H9 (cell line): ENCODE data around the gene ANKRD62. TPM values are rescaled to one million over a fixed set of nuclear protein-coding genes. Genes with fewer than 3 reads are reported as not detected.

ENCODE experiments used
- DNase-seq: peaks from one replicate; pipeline ENCODE4 v3.0.0-alpha.2; 2017
- H2AFZ ChIP-seq: one replicate; pipeline ENCODE4 v1.6.1; 2013; ENCODE audit warnings: mild to moderate bottlenecking, low read length, control low read depth, moderate library complexity
- H2AK5ac ChIP-seq: 2 replicates; pipeline ENCODE4 v1.6.1; 2013; ENCODE audit warnings: low read length, control low read depth, mixed read lengths; ENCODE audit not compliant: insufficient read length
- H2BK120ac ChIP-seq: one replicate; pipeline ENCODE4 v1.6.1; 2013; ENCODE audit warnings: low read depth, mild to moderate bottlenecking, low read length, control low read depth, inconsistent platforms; ENCODE audit not compliant: poor library complexity, severe bottlenecking
- H2BK12ac ChIP-seq: 2 replicates; pipeline ENCODE4 v1.6.1; 2013; ENCODE audit warnings: low read length, control low read depth, mixed read lengths, low read depth; ENCODE audit not compliant: insufficient read length
- H2BK15ac ChIP-seq: 2 replicates; pipeline ENCODE4 v1.6.1; 2013; ENCODE audit warnings: low read depth, low read length, control low read depth
- H2BK20ac ChIP-seq: one replicate; pipeline ENCODE4 v1.6.1; 2013; ENCODE audit warnings: low read depth, mild to moderate bottlenecking, low read length, control low read depth, inconsistent platforms; ENCODE audit not compliant: poor library complexity, severe bottlenecking
- H2BK5ac ChIP-seq: 2 replicates; pipeline ENCODE4 v1.6.1; 2013; ENCODE audit warnings: low read length, control low read depth, mixed read lengths; ENCODE audit not compliant: insufficient read length
- H3K14ac ChIP-seq: 2 replicates; pipeline ENCODE4 v1.6.1; 2013; ENCODE audit warnings: low read length, control low read depth; ENCODE audit not compliant: insufficient read depth
- H3K18ac ChIP-seq: 2 replicates; pipeline ENCODE4 v1.6.1; 2013; ENCODE audit warnings: low read depth, mild to moderate bottlenecking, mixed read lengths, low read length, control low read depth; ENCODE audit not compliant: insufficient read length
- H3K23ac ChIP-seq: 2 replicates; pipeline ENCODE4 v1.6.1; 2013; ENCODE audit warnings: low read length, control low read depth, mixed read lengths, low read depth; ENCODE audit not compliant: insufficient read length
- H3K23me2 ChIP-seq: 2 replicates; pipeline ENCODE4 v1.6.1; 2013; ENCODE audit warnings: low read depth, mild to moderate bottlenecking, mixed read lengths, low read length, control low read depth; ENCODE audit not compliant: insufficient read length, poor library complexity, severe bottlenecking
- H3K27ac ChIP-seq: 2 replicates; pipeline ENCODE4 v1.5.1; 2013; ENCODE audit warnings: low read length, control low read depth, mixed read lengths, low read depth; ENCODE audit not compliant: insufficient read length
- H3K27me3 ChIP-seq: 2 replicates; pipeline ENCODE4 v1.6.1; 2013; ENCODE audit warnings: low read length, control low read depth, inconsistent platforms; ENCODE audit not compliant: insufficient read depth
- H3K4ac ChIP-seq: 2 replicates; pipeline ENCODE4 v1.6.1; 2013; ENCODE audit warnings: low read depth, mild to moderate bottlenecking, control low read depth, inconsistent platforms, low read length, moderate library complexity
- H3K4me1 ChIP-seq: 2 replicates; pipeline ENCODE4 v1.6.1; 2013; ENCODE audit warnings: low read length, control low read depth, inconsistent platforms; ENCODE audit not compliant: insufficient read depth
- H3K4me2 ChIP-seq: 2 replicates; pipeline ENCODE4 v1.6.1; 2013; ENCODE audit warnings: low read length, control low read depth, mixed read lengths; ENCODE audit not compliant: insufficient read length, insufficient read depth
- H3K56ac ChIP-seq: 2 replicates; pipeline ENCODE4 v1.6.1; 2013; ENCODE audit warnings: low read depth, mild to moderate bottlenecking, mixed read lengths, low read length, control low read depth; ENCODE audit not compliant: insufficient read length
- H3K79me1 ChIP-seq: 2 replicates; pipeline ENCODE4 v1.6.1; 2013; ENCODE audit warnings: low read depth, mild to moderate bottlenecking, moderate library complexity, low read length, control low read depth, inconsistent platforms; ENCODE audit not compliant: insufficient read depth, poor library complexity, severe bottlenecking
- H3K79me2 ChIP-seq: 2 replicates; pipeline ENCODE4 v1.6.1; 2013; ENCODE audit warnings: low read length, control low read depth, inconsistent platforms; ENCODE audit not compliant: insufficient read depth
- H3K9ac ChIP-seq: 2 replicates; pipeline ENCODE4 v1.6.1; 2013; ENCODE audit warnings: low read length, control low read depth, mixed read lengths; ENCODE audit not compliant: insufficient read length; ENCODE audit errors: extremely low read depth
- H3K9me3 ChIP-seq: one replicate; pipeline ENCODE4 v1.6.1; 2013; ENCODE audit warnings: low read depth, low read length, inconsistent platforms; ENCODE audit not compliant: control insufficient read depth
- H3T11ph ChIP-seq: one replicate; pipeline ENCODE4 v1.6.1; 2013; ENCODE audit warnings: mild to moderate bottlenecking, low read length, control low read depth, inconsistent platforms
- H4K20me1 ChIP-seq: one replicate; pipeline ENCODE4 v1.6.1; 2013; ENCODE audit not compliant: control insufficient read depth, insufficient read length, insufficient read depth
- H4K5ac ChIP-seq: 2 replicates; pipeline ENCODE4 v1.6.1; 2013; ENCODE audit warnings: low read depth, mild to moderate bottlenecking, mixed read lengths, low read length, control low read depth; ENCODE audit not compliant: insufficient read length
- H4K8ac ChIP-seq: replicated peaks from 2 replicates; pipeline ENCODE4 v1.6.1; 2013; ENCODE audit warnings: low read length, control low read depth, mixed read lengths, low read depth; ENCODE audit not compliant: insufficient read length
- H4K91ac ChIP-seq: 2 replicates; pipeline ENCODE4 v1.6.1; 2013; ENCODE audit warnings: low read depth, mild to moderate bottlenecking, moderate library complexity, mixed read lengths, low read length, control low read depth; ENCODE audit not compliant: insufficient read length
- H3K27ac Mint-ChIP-seq, 3 experiments: 2 replicates in 2 of 3; 3 replicates in 1 of 3; pipeline ENCODE4 v1.8.0; 2020 to 2021; ENCODE audit warnings: mixed read lengths in 3 of 3, mild to moderate bottlenecking in 1 of 3, moderate library complexity in 1 of 3
- H3K27me3 Mint-ChIP-seq: 2 replicates; pipeline ENCODE4 v1.8.0; 2021; ENCODE audit warnings: low read depth, mild to moderate bottlenecking, moderate library complexity, mixed read lengths
- H3K36me3 Mint-ChIP-seq, 3 experiments: 2 replicates in 2 of 3; 3 replicates in 1 of 3; pipeline ENCODE4 v1.8.0; 2020 to 2021; ENCODE audit warnings: low read depth in 3 of 3, mixed read lengths in 3 of 3; ENCODE audit not compliant: insufficient read depth in 1 of 3
- H3K4me1 Mint-ChIP-seq, 2 experiments: 2 replicates each; pipeline ENCODE4 v1.8.0; 2020; ENCODE audit warnings: mixed read lengths in 2 of 2
- H3K4me3 Mint-ChIP-seq, 2 experiments: 2 replicates in 1 of 2; 3 replicates in 1 of 2; pipeline ENCODE4 v1.8.0; 2020 to 2021; ENCODE audit warnings: mild to moderate bottlenecking in 2 of 2, mixed read lengths in 2 of 2, moderate library complexity in 1 of 2
- H3K9me3 Mint-ChIP-seq, 2 experiments: 2 replicates in 1 of 2; 3 replicates in 1 of 2; pipeline ENCODE4 v1.8.0; 2020; ENCODE audit warnings: mild to moderate bottlenecking in 2 of 2, mixed read lengths in 2 of 2, moderate library complexity in 1 of 2
- CTCF ChIP-seq: fragments of 200-600 bp; sonication (generic); conservative IDR thresholded peaks from 3 replicates; pipeline ENCODE4 v1.8.0; 2021; ENCODE audit warnings: antibody characterized with exemption, mild to moderate bottlenecking
- WGBS: extraction: QIAGEN DNeasy Blood & Tissue Kit; methylation state at CpG from one replicate; pipeline ENCODE4 v1.1.7; 2013; ENCODE audit warnings: missing lambda C conversion rate, low lambda C conversion rate, mixed read lengths; ENCODE audit not compliant: insufficient read length; ENCODE audit errors: extremely low coverage; 5-methylcytosine and 5-hydroxymethylcytosine counted together
- total RNA-seq: library from RNA; stranded (reverse); gene quantifications from 2 replicates; pipeline ENCODE4 v1.2.1, GENCODE V29; 2021

Gene ANKRD62
- total RNA-seq, 1 experiment from 2014 or later = not detected

- Histone ChIP-seq H3K27me3 (no peaks in the 10 kb centered on the region), H4K5ac (no peak overlapping the region), H3K9ac (no peak overlapping the region), H3K27ac (no peak overlapping the region), H2BK12ac (no peak overlapping the region), H3K79me1 (no peaks in the 10 kb centered on the region), H3K23ac (no peak overlapping the region), H4K91ac (no peak overlapping the region), H3K18ac (no peak overlapping the region), H3K23me2 (no peaks in the 10 kb centered on the region), H3K14ac (no peak overlapping the region), H2AK5ac (no peak overlapping the region), H2BK5ac (no peak overlapping the region), H3K56ac (no peak overlapping the region), H2BK120ac (no peak overlapping the region), H2AFZ (no peak overlapping the region), H4K8ac (no peak overlapping the region), H3K4me1 (no peaks in the 10 kb centered on the region), H3T11ph (no peak overlapping the region), H2BK20ac (no peak overlapping the region), H4K20me1 (no peaks in the 10 kb centered on the region), H2BK15ac (no peak overlapping the region), H3K9me3 (no peaks in the 10 kb centered on the region), H3K79me2 (no peaks in the 10 kb centered on the region), H3K4me2 (no peak overlapping the region), H3K4ac (no peak overlapping the region)
- H3K9me3 Mint-ChIP-seq = peaks cover 4 to 6% of the 10 kb centered on the region in 2 experiments; a peak in 4 of 5 replicates
- WGBS = no CpG with 5 or more reads among the region's 5 CpGs
- no peaks in the 10 kb centered on the region for H3K4me1 Mint-ChIP-seq
- no peak for DNase-seq
- no peak overlapping the region for H3K27ac Mint-ChIP-seq
- no peak for TF ChIP-seq CTCF
- H3K4me3 Mint-ChIP-seq = no peak overlapping the region
- peaks cover 24% of the 10 kb centered on the region for H3K27me3 Mint-ChIP-seq
- peaks cover 0 to 5% (median 3%) of the 10 kb centered on the region in 3 experiments; a peak in 3 of 7 replicates for H3K36me3 Mint-ChIP-seq
These were observed 4.7 kb downstream of the ANKRD62 start for GRCh38 chr18:12098374-12098773.
